Kidney capillary endothelial cell (primary cell): ENCODE results near the gene FERMT3.
A peak's percentile ranks its signal among the peaks of the same experiment; 100 is the strongest.
"Not testable (repeated sequence)": the region's sequence is repeated elsewhere in the genome, so short reads cannot be mapped to it uniquely, and the experiment has no call there.

Experiments
- DNase-seq: peaks from one replicate; pipeline ENCODE4 v3.0.0-alpha.2; 2018; ENCODE audit warnings: low spot score

Gene FERMT3

GRCh38 chr11:64206457-64207255 is at the start of gene FERMT3:
TSS of gene FERMT3 (plus strand) at chr11:64206721. CDS start at chr11:64207365, 644 bp downstream.
- DNase-seq: no peak

GRCh38 chr11:64157631-64158394 is 48.7 kb upstream of the FERMT3 start:
- no peak for DNase-seq

- DNase-seq: no peak
These were observed 45.5 kb upstream of the FERMT3 start for GRCh38 chr11:64161037-64161436.

GRCh38 chr11:64162769-64163168 is 43.8 kb upstream of the FERMT3 start:
- not testable (repeated sequence) for DNase-seq

- DNase-seq: no peak
These were observed 42.6 kb upstream of the FERMT3 start for GRCh38 chr11:64163951-64164350.

GRCh38 chr11:64164392-64165312 is 41.9 kb upstream of the FERMT3 start:
- no peak for DNase-seq

GRCh38 chr11:64165481-64165841 is 41.1 kb upstream of the FERMT3 start:
- no peak for DNase-seq

- peak; percentile 75 for DNase-seq
These were observed 40.5 kb upstream of the FERMT3 start, which contains the start of gene MACROD1 for GRCh38 chr11:64165842-64166635. TSS of gene MACROD1 (minus strand) at chr11:64166113. CDS start at chr11:64165994, 119 bp downstream.

- DNase-seq: no peak
These were observed 36.1 kb upstream of the FERMT3 start for GRCh38 chr11:64170419-64170818.

- DNase-seq: no peak
These were observed 32.7 kb upstream of the FERMT3 start for GRCh38 chr11:64173616-64174355.

- DNase-seq: no peak
These were observed 29.8 kb upstream of the FERMT3 start for GRCh38 chr11:64176751-64177150.

GRCh38 chr11:64178203-64178602 is 28.3 kb upstream of the FERMT3 start:
- DNase-seq: no peak

GRCh38 chr11:64178951-64179639 is 27.4 kb upstream of the FERMT3 start:
- DNase-seq: no peak

GRCh38 chr11:64180891-64181290 is 25.6 kb upstream of the FERMT3 start:
- no peak for DNase-seq

- peak; percentile 92 for DNase-seq
These were observed 24.8 kb upstream of the FERMT3 start for GRCh38 chr11:64181506-64182411.

GRCh38 chr11:64183890-64184289 is 22.6 kb upstream of the FERMT3 start:
- DNase-seq: no peak

GRCh38 chr11:64185175-64185692 is 21.3 kb upstream of the FERMT3 start:
- DNase-seq: peak; percentile 72

GRCh38 chr11:64185693-64186491 is 20.6 kb upstream of the FERMT3 start, which contains the start of gene STIP1:
TSS of gene STIP1 (plus strand) at chr11:64186171. CDS start at chr11:64186262, 91 bp downstream.
- DNase-seq: peak; percentile 100
